HEK293T (cell line): ENCODE results near the gene HSPA4.

ENCODE experiments used
- CTCF ChIA-PET: fragments of 350-600 bp; formaldehyde crosslinking; extraction: SDS; loops from one replicate; lab custom pipeline; 2021; ENCODE audit warnings: antibody characterized with exemption, inconsistent platforms; lab: Yijun Ruan, JAX
- POLR2A ChIA-PET: fragments of 350-600 bp; formaldehyde crosslinking; extraction: SDS; loops from one replicate; lab custom pipeline; 2020; ENCODE audit warnings: antibody characterized with exemption, inconsistent platforms; lab: Yijun Ruan, JAX
- DNase-seq: peaks from one replicate; pipeline ENCODE4 v3.0.0; 2012; ENCODE audit warnings: mixed read lengths; ENCODE audit errors: extremely low spot score
- ARNT ChIP-seq: fragments of 450-650 bp; IDR thresholded peaks from 2 replicates; pipeline ENCODE4 v1.6.1; 2017; ENCODE audit warnings: mild to moderate bottlenecking
- BHLHE40 ChIP-seq: fragments of 450-650 bp; IDR thresholded peaks from 2 replicates; pipeline ENCODE4 v1.6.1; 2016; ENCODE audit warnings: mild to moderate bottlenecking, moderate library complexity, borderline replicate concordance
- CTBP1 ChIP-seq: fragments of 450-650 bp; IDR thresholded peaks from 2 replicates; pipeline ENCODE4 v1.6.1; 2016; ENCODE audit warnings: borderline replicate concordance
- ELF4 ChIP-seq: fragments of 450-650 bp; IDR thresholded peaks from 2 replicates; pipeline ENCODE4 v1.6.1; 2017; ENCODE audit warnings: antibody characterized with exemption
- FOXA1 ChIP-seq: fragments of 450-650 bp; IDR thresholded peaks from 2 replicates; pipeline ENCODE4 v1.6.1; 2016; ENCODE audit warnings: mild to moderate bottlenecking
- FOXK2 ChIP-seq: fragments of 450-650 bp; IDR thresholded peaks from 2 replicates; pipeline ENCODE4 v1.6.1; 2016; ENCODE audit warnings: mild to moderate bottlenecking
- FOXM1 ChIP-seq: fragments of 450-650 bp; IDR thresholded peaks from 2 replicates; pipeline ENCODE4 v1.6.1; 2017; ENCODE audit warnings: mild to moderate bottlenecking, borderline replicate concordance
- HDGF ChIP-seq: fragments of 450-650 bp; IDR thresholded peaks from 2 replicates; pipeline ENCODE4 v1.6.1; 2017; ENCODE audit warnings: antibody characterized with exemption, borderline replicate concordance
- L3MBTL2 ChIP-seq: fragments of 450-650 bp; conservative IDR thresholded peaks from 2 replicates; pipeline ENCODE4 v1.6.1; 2016; ENCODE audit warnings: mild to moderate bottlenecking
- LEF1 ChIP-seq: fragments of 450-650 bp; IDR thresholded peaks from 2 replicates; pipeline ENCODE4 v1.6.1; 2017; ENCODE audit warnings: mild to moderate bottlenecking, borderline replicate concordance
- NFRKB ChIP-seq: fragments of 450-650 bp; IDR thresholded peaks from 2 replicates; pipeline ENCODE4 v1.6.1; 2016; ENCODE audit warnings: mild to moderate bottlenecking, moderate library complexity
- SP1 ChIP-seq: fragments of 450-650 bp; IDR thresholded peaks from 2 replicates; pipeline ENCODE4 v1.6.1; 2017
- SUZ12 ChIP-seq: fragments of 450-650 bp; IDR thresholded peaks from 2 replicates; pipeline ENCODE4 v1.6.1; 2016; ENCODE audit warnings: mild to moderate bottlenecking
- TARDBP ChIP-seq: fragments of 450-650 bp; IDR thresholded peaks from 2 replicates; pipeline ENCODE4 v1.6.1; 2016
- ZNF384 ChIP-seq: fragments of 450-650 bp; IDR thresholded peaks from 2 replicates; pipeline ENCODE4 v1.6.1; 2016
- TF ChIP-seq, protein P1 (sequence below): fragments of 450-650 bp; IDR thresholded peaks from 2 replicates; pipeline ENCODE4 v1.6.1; 2016

Gene HSPA4

DNA sequence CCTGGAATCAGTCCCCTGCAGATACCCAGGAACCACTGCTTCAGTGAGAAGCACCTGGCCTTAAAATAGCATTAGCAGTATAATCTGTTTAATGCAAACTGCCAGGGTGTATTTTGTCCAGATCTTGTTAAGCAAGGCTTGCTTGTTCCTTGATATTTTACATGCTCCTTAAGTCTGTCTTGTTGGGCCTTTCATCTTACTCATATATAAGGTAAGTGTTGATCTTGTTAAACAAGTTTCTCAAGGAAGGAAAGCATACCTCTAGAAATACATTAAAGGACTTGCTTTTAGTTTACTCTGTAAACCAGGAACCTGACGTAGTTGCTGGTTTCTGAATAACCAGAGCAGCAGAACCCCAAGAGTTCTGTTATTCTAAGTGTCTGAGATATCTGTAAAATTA, 13.7 kb downstream of the HSPA4 start:
- POLR2A ChIA-PET, result no interaction called here
- CTCF ChIA-PET, result no interaction called here
- no peak for DNase-seq
- no peak for TF ChIP-seq FOXA1
- TF ChIP-seq HDGF, result no peak
- no peak for TF ChIP-seq BHLHE40
- TF ChIP-seq TARDBP, result no peak

DNA sequence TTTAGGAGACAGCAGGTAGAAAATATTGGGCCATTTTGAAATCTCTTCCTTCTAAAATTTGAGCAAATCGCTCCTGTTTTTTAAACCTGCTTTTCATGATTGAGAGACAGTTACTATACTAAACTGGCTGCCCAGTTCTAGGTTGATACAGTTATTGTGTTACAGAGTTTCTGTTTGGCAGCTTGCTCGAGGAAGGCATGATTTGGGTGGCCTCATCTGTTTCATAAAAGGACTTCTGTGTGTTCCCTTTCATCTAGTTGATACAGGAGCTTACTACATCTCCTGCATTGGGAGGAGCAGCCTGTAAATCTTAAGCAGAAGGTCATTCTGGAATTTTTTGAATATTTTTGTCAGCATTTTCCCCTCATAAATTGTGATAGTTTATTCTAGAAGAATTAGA, 14.2 kb downstream of the HSPA4 start:
- POLR2A ChIA-PET, result no interaction called here

DNA sequence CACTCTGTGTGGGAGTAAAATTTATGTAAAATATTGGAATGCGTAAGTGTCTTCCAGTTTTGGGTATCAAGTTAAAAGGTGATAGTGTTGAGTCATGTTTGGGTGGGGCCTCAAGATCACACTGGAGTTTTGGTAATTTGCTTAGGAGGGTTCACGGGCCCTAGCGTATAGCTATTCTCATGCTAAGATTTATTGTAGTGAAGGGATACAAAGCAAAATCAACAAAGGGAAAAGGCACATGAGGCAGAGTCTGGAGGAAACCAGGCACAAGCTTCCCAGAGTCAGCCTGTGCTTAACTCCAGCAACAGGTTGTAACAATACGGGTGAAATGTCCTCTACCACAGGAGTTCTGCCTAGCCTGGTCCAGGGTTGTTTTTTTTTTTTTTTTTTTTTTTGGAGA, 20.2 kb downstream of the HSPA4 start:
- DNase-seq, result no peak
- TF ChIP-seq SP1, result no peak
- TF ChIP-seq, protein P1, sequence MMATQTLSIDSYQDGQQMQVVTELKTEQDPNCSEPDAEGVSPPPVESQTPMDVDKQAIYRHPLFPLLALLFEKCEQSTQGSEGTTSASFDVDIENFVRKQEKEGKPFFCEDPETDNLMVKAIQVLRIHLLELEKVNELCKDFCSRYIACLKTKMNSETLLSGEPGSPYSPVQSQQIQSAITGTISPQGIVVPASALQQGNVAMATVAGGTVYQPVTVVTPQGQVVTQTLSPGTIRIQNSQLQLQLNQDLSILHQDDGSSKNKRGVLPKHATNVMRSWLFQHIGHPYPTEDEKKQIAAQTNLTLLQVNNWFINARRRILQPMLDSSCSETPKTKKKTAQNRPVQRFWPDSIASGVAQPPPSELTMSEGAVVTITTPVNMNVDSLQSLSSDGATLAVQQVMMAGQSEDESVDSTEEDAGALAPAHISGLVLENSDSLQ, result no peak
- no peak for TF ChIP-seq LEF1
- TF ChIP-seq FOXM1, result no peak
- TF ChIP-seq CTBP1, result no peak
- no peak for TF ChIP-seq FOXK2
- TF ChIP-seq SUZ12, result no peak
- no peak for TF ChIP-seq FOXA1
- TF ChIP-seq TARDBP, result no peak
- no peak for TF ChIP-seq BHLHE40
- TF ChIP-seq L3MBTL2, result no peak
- CTCF ChIA-PET, result no interaction called here
- POLR2A ChIA-PET, result no interaction called here

More for the DNA sequence above, 14.2 kb downstream of the HSPA4 start:
- DNase-seq, result no peak
- TF ChIP-seq ZNF384, result no peak
- TF ChIP-seq FOXK2, result no peak
- TF ChIP-seq L3MBTL2, result no peak
- TF ChIP-seq ARNT, result no peak
- no peak for TF ChIP-seq SUZ12
- TF ChIP-seq, protein P1, result no peak
- TF ChIP-seq ELF4, result no peak
- TF ChIP-seq CTBP1, result no peak
- no peak for TF ChIP-seq LEF1
- TF ChIP-seq HDGF, result no peak
- TF ChIP-seq NFRKB, result no peak
- no peak for TF ChIP-seq BHLHE40
- no peak for TF ChIP-seq TARDBP
- no peak for TF ChIP-seq FOXA1
- no peak for TF ChIP-seq SP1
- no peak for TF ChIP-seq FOXM1
- CTCF ChIA-PET, result no interaction called here

DNA sequence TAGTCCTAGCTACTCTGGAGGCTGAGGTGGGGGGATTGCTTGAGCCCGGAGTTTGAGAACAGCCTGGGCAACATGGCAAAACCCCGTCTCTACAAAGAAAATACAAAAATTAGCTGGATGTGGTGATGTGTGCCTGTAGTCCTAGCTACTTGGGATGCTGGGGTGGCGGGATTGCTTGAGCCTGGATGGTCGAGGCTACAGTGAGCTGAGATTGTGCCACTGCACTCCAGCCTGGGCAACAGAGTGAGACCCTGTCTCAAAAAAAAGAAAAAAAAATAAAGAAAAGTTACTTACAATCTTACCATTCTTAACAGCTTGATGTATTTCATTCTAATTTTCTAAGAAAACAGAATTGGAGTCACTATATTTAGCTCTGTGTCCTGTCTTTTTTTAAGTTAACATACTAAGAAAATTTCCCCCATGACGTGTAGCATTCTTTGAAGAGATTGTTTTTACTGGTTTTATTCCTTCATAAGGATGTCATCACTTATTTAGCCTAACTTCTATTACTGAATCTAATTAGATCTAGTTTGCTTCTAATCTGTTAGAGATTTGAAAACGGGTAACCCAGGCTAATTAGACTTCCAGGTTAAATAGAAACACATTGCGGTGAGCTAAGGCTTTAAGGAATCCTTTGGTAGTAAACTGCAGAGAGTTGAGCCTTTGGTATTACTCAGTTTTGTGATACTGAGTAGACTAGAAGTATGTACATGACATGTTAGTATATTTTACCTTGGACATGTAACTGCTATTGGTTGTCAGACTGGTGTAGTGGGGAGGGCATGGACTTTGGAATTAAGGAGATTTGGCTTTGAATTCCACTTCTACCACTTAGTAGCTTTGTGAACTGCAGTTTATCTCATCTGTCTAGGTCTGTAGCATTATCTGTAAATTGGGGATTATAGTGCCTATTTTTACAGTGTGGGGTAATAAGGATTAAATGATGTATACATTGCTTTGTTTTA, 24.0 kb downstream of the HSPA4 start:
- CTCF ChIA-PET, result no interaction called here
- no peak for DNase-seq
- POLR2A ChIA-PET, result interaction anchor here (0.7 to 1.6 kb wide), 2 partner anchors 23 to 24 kb away, joined by 3 to 6 read pairs; partner anchors contain the start of gene HSPA4
- TF ChIP-seq LEF1 (no peak), FOXA1 (no peak), NFRKB (no peak), CTBP1 (no peak)
- TF ChIP-seq, protein P1, result no peak

DNA sequence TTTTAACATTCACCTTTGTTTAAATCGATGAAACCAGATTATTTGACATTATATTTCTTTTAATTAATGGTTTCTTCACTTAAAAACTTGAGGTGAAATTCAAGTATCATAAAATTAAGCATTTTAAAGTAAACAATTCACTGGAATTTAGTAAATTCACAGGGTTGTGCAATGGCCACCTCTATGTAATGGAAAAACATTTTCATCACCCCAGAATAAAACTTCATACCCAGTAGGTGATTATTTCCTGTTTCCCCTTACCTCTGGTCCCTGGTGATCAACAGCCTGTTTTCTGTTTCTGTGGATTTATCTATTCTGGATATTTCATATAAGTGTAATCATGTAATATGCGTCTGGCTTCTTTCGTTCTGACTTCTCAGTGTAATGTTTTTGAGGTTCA, 27.2 kb downstream of the HSPA4 start:
- ChIA-PET POLR2A (interaction anchor here (1.0 kb wide), 1 partner anchor 28 kb away, joined by 4 read pairs; the partner anchor contains the start of gene HSPA4), CTCF (no interaction called here)
- DNase-seq, result no peak
- TF ChIP-seq FOXK2 (no peak), LEF1 (no peak), SUZ12 (no peak), TARDBP (no peak), HDGF (no peak), SP1 (no peak), FOXA1 (no peak), CTBP1 (no peak), BHLHE40 (no peak), ARNT (no peak), ELF4 (no peak), L3MBTL2 (no peak), NFRKB (no peak), ZNF384 (no peak), FOXM1 (no peak)
- TF ChIP-seq, protein P1, result no peak
